ENCODE results near the gene ZYG11A. TPM values are rescaled to one million over a fixed set of nuclear protein-coding genes. Genes with fewer than 3 reads are reported as not detected.
A peak's percentile ranks its signal among the peaks of the same experiment; 100 is the strongest.

The ZYG11A gene
- total RNA-seq, 1 donor from 2014 or later, result 0.19 TPM

- H3K4me1 Mint-ChIP-seq, result peaks cover 3% of the 10 kb centered on the region
- no peak for TF ChIP-seq CTCF (conservative IDR thresholded peaks at IDR 0.05)
- DNase-seq (ENCODE audit: low read depth, low spot score), result no peak
- H3K9me3 Mint-ChIP-seq, result no peaks in the 10 kb centered on the region
- H3K27me3 Mint-ChIP-seq (ENCODE audit: low read depth), result no peaks in the 10 kb centered on the region
- H3K4me3 Mint-ChIP-seq, result no peak overlapping the region
- H3K27ac Mint-ChIP-seq (ENCODE audit: unreplicated experiment), result no peak overlapping the region
- H3K36me3 Mint-ChIP-seq (ENCODE audit: low read depth), result no peaks in the 10 kb centered on the region
These were observed 61.8 kb downstream of the ZYG11A start for GRCh38 chr1:52904208-52904926.

- peak; percentile 32 for DNase-seq (ENCODE audit: low read depth, low spot score)
- H3K27ac Mint-ChIP-seq (ENCODE audit: unreplicated experiment), result peak overlapping the region; percentile 71
- no peak overlapping the region for H3K4me3 Mint-ChIP-seq
- peak; percentile 48 for TF ChIP-seq CTCF (conservative IDR thresholded peaks at IDR 0.05)
- H3K4me1 Mint-ChIP-seq, result peaks cover 3% of the 10 kb centered on the region
- no peaks in the 10 kb centered on the region for H3K27me3 Mint-ChIP-seq (ENCODE audit: low read depth)
- no peaks in the 10 kb centered on the region for H3K9me3 Mint-ChIP-seq
- no peaks in the 10 kb centered on the region for H3K36me3 Mint-ChIP-seq (ENCODE audit: low read depth)
These were observed 62.6 kb downstream of the ZYG11A start for GRCh38 chr1:52904927-52905698.

GRCh38 chr1:52906135-52906603 is 63.6 kb downstream of the ZYG11A start:
- no peak overlapping the region for H3K4me3 Mint-ChIP-seq
- no peak overlapping the region for H3K27ac Mint-ChIP-seq (ENCODE audit: unreplicated experiment)
- no peaks in the 10 kb centered on the region for H3K9me3 Mint-ChIP-seq
- H3K36me3 Mint-ChIP-seq (ENCODE audit: low read depth), result no peaks in the 10 kb centered on the region
- no peak for DNase-seq (ENCODE audit: low read depth, low spot score)
- peaks cover 3% of the 10 kb centered on the region for H3K4me1 Mint-ChIP-seq
- H3K27me3 Mint-ChIP-seq (ENCODE audit: low read depth), result no peaks in the 10 kb centered on the region
- no peak for TF ChIP-seq CTCF (conservative IDR thresholded peaks at IDR 0.05)

- TF ChIP-seq CTCF (conservative IDR thresholded peaks at IDR 0.05), result no peak
- no peaks in the 10 kb centered on the region for H3K36me3 Mint-ChIP-seq (ENCODE audit: low read depth)
- no peak overlapping the region for H3K27ac Mint-ChIP-seq (ENCODE audit: unreplicated experiment)
- H3K9me3 Mint-ChIP-seq, result no peaks in the 10 kb centered on the region
- no peak overlapping the region for H3K4me3 Mint-ChIP-seq
- DNase-seq (ENCODE audit: low read depth, low spot score), result no peak
- H3K27me3 Mint-ChIP-seq (ENCODE audit: low read depth), result no peaks in the 10 kb centered on the region
- H3K4me1 Mint-ChIP-seq, result peaks cover 3% of the 10 kb centered on the region
These were observed 64.7 kb downstream of the ZYG11A start for GRCh38 chr1:52907068-52907811.

GRCh38 chr1:52907812-52908153 is 65.2 kb downstream of the ZYG11A start:
- Mint-ChIP-seq H3K27me3 (ENCODE audit: low read depth) (no peaks in the 10 kb centered on the region), H3K9me3 (no peaks in the 10 kb centered on the region)

More at GRCh38 chr1:52907812-52908153, 65.2 kb downstream of the ZYG11A start:
- DNase-seq (ENCODE audit: low read depth, low spot score), result no peak
- Mint-ChIP-seq H3K4me1 (peaks cover 3% of the 10 kb centered on the region), H3K36me3 (ENCODE audit: low read depth) (no peaks in the 10 kb centered on the region), H3K4me3 (no peak overlapping the region), H3K27ac (ENCODE audit: unreplicated experiment) (no peak overlapping the region)
- TF ChIP-seq CTCF (conservative IDR thresholded peaks at IDR 0.05), result no peak
